Measurements from ENCODE around the gene RERE. TPM values are rescaled to one million over a fixed set of nuclear protein-coding genes. Genes with fewer than 3 reads are reported as not detected.

The RERE gene
- total RNA-seq, 1 donor from 2014 or later: 124 TPM

GRCh38 chr1:8460132-8460544 lies 357.3 kb downstream of the RERE start:
- H3K4me1 Mint-ChIP-seq (ENCODE audit: low read depth, unreplicated experiment): peaks cover 78% of the 10 kb centered on the region
- peaks cover 2% of the 10 kb centered on the region for H3K36me3 Mint-ChIP-seq (ENCODE audit: low read depth, unreplicated experiment)
- Histone ChIP-seq H3K27me3 (ENCODE audit: insufficient read depth, low read length) (no peaks in the 10 kb centered on the region), H3K36me3 (ENCODE audit: insufficient read depth, low read length) (no peaks in the 10 kb centered on the region), H3K79me2 (ENCODE audit: insufficient read depth, low read length) (no peaks in the 10 kb centered on the region), H3K4me1 (ENCODE audit: insufficient read depth, low read length) (peaks cover 35% of the 10 kb centered on the region), H2AFZ (ENCODE audit: low read depth, low read length) (no peak overlapping the region), H3K4me3 (ENCODE audit: insufficient read depth, low read depth, low read length) (no peak overlapping the region), H3K27ac (ENCODE audit: low read depth, low read length) (no peak overlapping the region), H3K9ac (ENCODE audit: low read length) (peak overlapping the region; percentile 23), H3K9me3 (ENCODE audit: insufficient read depth, low read depth, low read length) (no peaks in the 10 kb centered on the region), H3K4me2 (ENCODE audit: low read length) (no peak overlapping the region), H4K20me1 (ENCODE audit: insufficient read depth, low read length) (peaks cover 9% of the 10 kb centered on the region)
- no peak for TF ChIP-seq EZH2 (IDR thresholded peaks at IDR 0.05; ENCODE audit: insufficient read depth, low read length)
- peak; percentile 36 for TF ChIP-seq CTCF (IDR thresholded peaks at IDR 0.05; ENCODE audit: insufficient read depth, low read depth, low read length)
- FAIRE-seq (no peak), DNase-seq (ENCODE audit: low read depth) (no peak)
- peak overlapping the region; percentile 59 for H3K27ac Mint-ChIP-seq (ENCODE audit: unreplicated experiment)
- no peaks in the 10 kb centered on the region for H3K9me3 Mint-ChIP-seq (ENCODE audit: unreplicated experiment)
- H3K4me3 Mint-ChIP-seq (ENCODE audit: unreplicated experiment): peak overlapping the region; percentile 5
- H3K27me3 Mint-ChIP-seq (ENCODE audit: low read depth, unreplicated experiment): no peaks in the 10 kb centered on the region

- no peaks in the 10 kb centered on the region for H3K9me3 ChIP-seq (ENCODE audit: insufficient read depth, low read depth, low read length)
- H3K4me1 ChIP-seq (ENCODE audit: insufficient read depth, low read length): peaks cover 32% of the 10 kb centered on the region
- H3K4me3 ChIP-seq (ENCODE audit: insufficient read depth, low read depth, low read length): no peak overlapping the region
- peaks cover 9% of the 10 kb centered on the region for H4K20me1 ChIP-seq (ENCODE audit: insufficient read depth, low read length)
- no peak for DNase-seq (ENCODE audit: low read depth)
- TF ChIP-seq CTCF (IDR thresholded peaks at IDR 0.05; ENCODE audit: insufficient read depth, low read depth, low read length): no peak
- no peak for TF ChIP-seq EZH2 (IDR thresholded peaks at IDR 0.05; ENCODE audit: insufficient read depth, low read length)
- H3K9me3 Mint-ChIP-seq (ENCODE audit: unreplicated experiment): no peaks in the 10 kb centered on the region
- no peak overlapping the region for H3K4me3 Mint-ChIP-seq (ENCODE audit: unreplicated experiment)
- no peaks in the 10 kb centered on the region for H3K27me3 Mint-ChIP-seq (ENCODE audit: low read depth, unreplicated experiment)
- no peak overlapping the region for H3K9ac ChIP-seq (ENCODE audit: low read length)
- H2AFZ ChIP-seq (ENCODE audit: low read depth, low read length): no peak overlapping the region
- no peak overlapping the region for H3K27ac ChIP-seq (ENCODE audit: low read depth, low read length)
- H3K79me2 ChIP-seq (ENCODE audit: insufficient read depth, low read length): no peaks in the 10 kb centered on the region
- H3K4me2 ChIP-seq (ENCODE audit: low read length): no peak overlapping the region
- no peak overlapping the region for H3K27ac Mint-ChIP-seq (ENCODE audit: unreplicated experiment)
- FAIRE-seq: no peak
- H3K36me3 Mint-ChIP-seq (ENCODE audit: low read depth, unreplicated experiment): no peaks in the 10 kb centered on the region
- no peaks in the 10 kb centered on the region for H3K36me3 ChIP-seq (ENCODE audit: insufficient read depth, low read length)
- H3K27me3 ChIP-seq (ENCODE audit: insufficient read depth, low read length): no peaks in the 10 kb centered on the region
- peaks cover 68% of the 10 kb centered on the region for H3K4me1 Mint-ChIP-seq (ENCODE audit: low read depth, unreplicated experiment)
Measured at GRCh38 chr1:8458607-8459006, 358.8 kb downstream of the RERE start.

GRCh38 chr1:8457760-8458381 lies 359.6 kb downstream of the RERE start:
- no peak for TF ChIP-seq EZH2 (IDR thresholded peaks at IDR 0.05; ENCODE audit: insufficient read depth, low read length)
- no peak for TF ChIP-seq CTCF (IDR thresholded peaks at IDR 0.05; ENCODE audit: insufficient read depth, low read depth, low read length)
- peaks cover 25% of the 10 kb centered on the region for H3K4me1 ChIP-seq (ENCODE audit: insufficient read depth, low read length)
- no peaks in the 10 kb centered on the region for H3K9me3 ChIP-seq (ENCODE audit: insufficient read depth, low read depth, low read length)
- no peak overlapping the region for H2AFZ ChIP-seq (ENCODE audit: low read depth, low read length)
- no peaks in the 10 kb centered on the region for H3K9me3 Mint-ChIP-seq (ENCODE audit: unreplicated experiment)
- no peak overlapping the region for H3K4me3 Mint-ChIP-seq (ENCODE audit: unreplicated experiment)
- FAIRE-seq (no peak), DNase-seq (ENCODE audit: low read depth) (no peak)
- H3K4me1 Mint-ChIP-seq (ENCODE audit: low read depth, unreplicated experiment): peaks cover 61% of the 10 kb centered on the region
- H4K20me1 ChIP-seq (ENCODE audit: insufficient read depth, low read length): peaks cover 9% of the 10 kb centered on the region
- H3K27ac ChIP-seq (ENCODE audit: low read depth, low read length): no peak overlapping the region
- H3K27me3 Mint-ChIP-seq (ENCODE audit: low read depth, unreplicated experiment): no peaks in the 10 kb centered on the region
- H3K9ac ChIP-seq (ENCODE audit: low read length): no peak overlapping the region
- no peaks in the 10 kb centered on the region for H3K27me3 ChIP-seq (ENCODE audit: insufficient read depth, low read length)
- H3K4me2 ChIP-seq (ENCODE audit: low read length): no peak overlapping the region
- H3K36me3 ChIP-seq (ENCODE audit: insufficient read depth, low read length): no peaks in the 10 kb centered on the region
- no peak overlapping the region for H3K4me3 ChIP-seq (ENCODE audit: insufficient read depth, low read depth, low read length)
- H3K27ac Mint-ChIP-seq (ENCODE audit: unreplicated experiment): peak overlapping the region; percentile 54
- no peaks in the 10 kb centered on the region for H3K79me2 ChIP-seq (ENCODE audit: insufficient read depth, low read length)
- no peaks in the 10 kb centered on the region for H3K36me3 Mint-ChIP-seq (ENCODE audit: low read depth, unreplicated experiment)
